Measurements from ENCODE around the gene KRT85.

Gene KRT85

GRCh38 chr12:52362118-52362726 lies 5.1 kb downstream of the KRT85 start:
- Histone ChIP-seq H3K27me3 (ENCODE audit: control insufficient read depth, insufficient read depth, low read length) (no peaks in the 10 kb centered on the region), H3K9ac (ENCODE audit: low read depth, low read length) (no peak overlapping the region), H3K4me3 (ENCODE audit: low read depth, low read length) (no peak overlapping the region), H3K4me1 (ENCODE audit: control insufficient read depth, insufficient read depth, low read length) (no peaks in the 10 kb centered on the region), H3K9me3 (ENCODE audit: control insufficient read depth, insufficient read depth, low read length) (no peaks in the 10 kb centered on the region), H3K36me3 (ENCODE audit: control insufficient read depth, insufficient read depth, low read length) (no peaks in the 10 kb centered on the region)

- Histone ChIP-seq H3K9me3 (ENCODE audit: control insufficient read depth, insufficient read depth, low read length) (no peaks in the 10 kb centered on the region), H3K4me3 (ENCODE audit: low read depth, low read length) (no peak overlapping the region), H3K27me3 (ENCODE audit: control insufficient read depth, insufficient read depth, low read length) (no peaks in the 10 kb centered on the region), H3K9ac (ENCODE audit: low read depth, low read length) (no peak overlapping the region), H3K4me1 (ENCODE audit: control insufficient read depth, insufficient read depth, low read length) (no peaks in the 10 kb centered on the region), H3K36me3 (ENCODE audit: control insufficient read depth, insufficient read depth, low read length) (no peaks in the 10 kb centered on the region)
Observed at GRCh38 chr12:52361553-52361952, 5.7 kb downstream of the KRT85 start.

GRCh38 chr12:52360663-52361271 lies 6.5 kb downstream of the KRT85 start:
- Histone ChIP-seq H3K4me3 (ENCODE audit: low read depth, low read length) (no peak overlapping the region), H3K9ac (ENCODE audit: low read depth, low read length) (no peak overlapping the region), H3K27me3 (ENCODE audit: control insufficient read depth, insufficient read depth, low read length) (no peaks in the 10 kb centered on the region), H3K4me1 (ENCODE audit: control insufficient read depth, insufficient read depth, low read length) (no peaks in the 10 kb centered on the region), H3K9me3 (ENCODE audit: control insufficient read depth, insufficient read depth, low read length) (no peaks in the 10 kb centered on the region), H3K36me3 (ENCODE audit: control insufficient read depth, insufficient read depth, low read length) (no peaks in the 10 kb centered on the region)

GRCh38 chr12:52360106-52360662 lies 7.1 kb downstream of the KRT85 start:
- no peak overlapping the region for H3K4me3 ChIP-seq (ENCODE audit: low read depth, low read length)
- no peaks in the 10 kb centered on the region for H3K4me1 ChIP-seq (ENCODE audit: control insufficient read depth, insufficient read depth, low read length)
- no peaks in the 10 kb centered on the region for H3K36me3 ChIP-seq (ENCODE audit: control insufficient read depth, insufficient read depth, low read length)
- H3K9ac ChIP-seq (ENCODE audit: low read depth, low read length) = no peak overlapping the region
- no peaks in the 10 kb centered on the region for H3K27me3 ChIP-seq (ENCODE audit: control insufficient read depth, insufficient read depth, low read length)
- H3K9me3 ChIP-seq (ENCODE audit: control insufficient read depth, insufficient read depth, low read length) = no peaks in the 10 kb centered on the region

GRCh38 chr12:52359621-52360061 lies 7.6 kb downstream of the KRT85 start:
- no peaks in the 10 kb centered on the region for H3K9me3 ChIP-seq (ENCODE audit: control insufficient read depth, insufficient read depth, low read length)

GRCh38 chr12:52358575-52359350 lies 8.5 kb downstream of the KRT85 start:
- H3K27me3 ChIP-seq (ENCODE audit: control insufficient read depth, insufficient read depth, low read length) = no peaks in the 10 kb centered on the region
- H3K36me3 ChIP-seq (ENCODE audit: control insufficient read depth, insufficient read depth, low read length) = no peaks in the 10 kb centered on the region
- no peaks in the 10 kb centered on the region for H3K9me3 ChIP-seq (ENCODE audit: control insufficient read depth, insufficient read depth, low read length)
- H3K4me1 ChIP-seq (ENCODE audit: control insufficient read depth, insufficient read depth, low read length) = no peaks in the 10 kb centered on the region
- no peak overlapping the region for H3K4me3 ChIP-seq (ENCODE audit: low read depth, low read length)
- no peak overlapping the region for H3K9ac ChIP-seq (ENCODE audit: low read depth, low read length)

More at GRCh38 chr12:52359621-52360061, 7.6 kb downstream of the KRT85 start:
- no peaks in the 10 kb centered on the region for H3K4me1 ChIP-seq (ENCODE audit: control insufficient read depth, insufficient read depth, low read length)
- no peaks in the 10 kb centered on the region for H3K27me3 ChIP-seq (ENCODE audit: control insufficient read depth, insufficient read depth, low read length)
- no peak overlapping the region for H3K4me3 ChIP-seq (ENCODE audit: low read depth, low read length)
- no peaks in the 10 kb centered on the region for H3K36me3 ChIP-seq (ENCODE audit: control insufficient read depth, insufficient read depth, low read length)
- no peak overlapping the region for H3K9ac ChIP-seq (ENCODE audit: low read depth, low read length)

- Histone ChIP-seq H3K9me3 (ENCODE audit: control insufficient read depth, insufficient read depth, low read length) (no peaks in the 10 kb centered on the region), H3K4me1 (ENCODE audit: control insufficient read depth, insufficient read depth, low read length) (no peaks in the 10 kb centered on the region), H3K4me3 (ENCODE audit: low read depth, low read length) (no peak overlapping the region), H3K9ac (ENCODE audit: low read depth, low read length) (no peak overlapping the region), H3K36me3 (ENCODE audit: control insufficient read depth, insufficient read depth, low read length) (no peaks in the 10 kb centered on the region), H3K27me3 (ENCODE audit: control insufficient read depth, insufficient read depth, low read length) (no peaks in the 10 kb centered on the region)
Observed at GRCh38 chr12:52356762-52357580, 10.3 kb downstream of the KRT85 start.

- H3K27me3 ChIP-seq (ENCODE audit: control insufficient read depth, insufficient read depth, low read length) = no peaks in the 10 kb centered on the region
- H3K9ac ChIP-seq (ENCODE audit: low read depth, low read length) = no peak overlapping the region
- H3K4me3 ChIP-seq (ENCODE audit: low read depth, low read length) = no peak overlapping the region
- no peaks in the 10 kb centered on the region for H3K4me1 ChIP-seq (ENCODE audit: control insufficient read depth, insufficient read depth, low read length)
- no peaks in the 10 kb centered on the region for H3K9me3 ChIP-seq (ENCODE audit: control insufficient read depth, insufficient read depth, low read length)
- no peaks in the 10 kb centered on the region for H3K36me3 ChIP-seq (ENCODE audit: control insufficient read depth, insufficient read depth, low read length)
Observed at GRCh38 chr12:52356031-52356761, 11.1 kb downstream of the KRT85 start.

- H3K36me3 ChIP-seq (ENCODE audit: control insufficient read depth, insufficient read depth, low read length) = no peaks in the 10 kb centered on the region
- H3K9me3 ChIP-seq (ENCODE audit: control insufficient read depth, insufficient read depth, low read length) = no peaks in the 10 kb centered on the region
- no peak overlapping the region for H3K9ac ChIP-seq (ENCODE audit: low read depth, low read length)
- no peaks in the 10 kb centered on the region for H3K4me1 ChIP-seq (ENCODE audit: control insufficient read depth, insufficient read depth, low read length)
- H3K27me3 ChIP-seq (ENCODE audit: control insufficient read depth, insufficient read depth, low read length) = peaks cover 2% of the 10 kb centered on the region
- H3K4me3 ChIP-seq (ENCODE audit: low read depth, low read length) = no peak overlapping the region
Observed at GRCh38 chr12:52355176-52355575, 12.1 kb downstream of the KRT85 start.

GRCh38 chr12:52354200-52354599 lies 13.1 kb downstream of the KRT85 start:
- peaks cover 2% of the 10 kb centered on the region for H3K27me3 ChIP-seq (ENCODE audit: control insufficient read depth, insufficient read depth, low read length)
- H3K4me3 ChIP-seq (ENCODE audit: low read depth, low read length) = no peak overlapping the region
- H3K9ac ChIP-seq (ENCODE audit: low read depth, low read length) = no peak overlapping the region
- H3K9me3 ChIP-seq (ENCODE audit: control insufficient read depth, insufficient read depth, low read length) = no peaks in the 10 kb centered on the region
- no peaks in the 10 kb centered on the region for H3K4me1 ChIP-seq (ENCODE audit: control insufficient read depth, insufficient read depth, low read length)
- H3K36me3 ChIP-seq (ENCODE audit: control insufficient read depth, insufficient read depth, low read length) = no peaks in the 10 kb centered on the region

- H3K27me3 ChIP-seq (ENCODE audit: control insufficient read depth, insufficient read depth, low read length) = peaks cover 2% of the 10 kb centered on the region
- no peak overlapping the region for H3K9ac ChIP-seq (ENCODE audit: low read depth, low read length)
- H3K9me3 ChIP-seq (ENCODE audit: control insufficient read depth, insufficient read depth, low read length) = no peaks in the 10 kb centered on the region
- no peak overlapping the region for H3K4me3 ChIP-seq (ENCODE audit: low read depth, low read length)
- no peaks in the 10 kb centered on the region for H3K4me1 ChIP-seq (ENCODE audit: control insufficient read depth, insufficient read depth, low read length)
- H3K36me3 ChIP-seq (ENCODE audit: control insufficient read depth, insufficient read depth, low read length) = no peaks in the 10 kb centered on the region
Observed at GRCh38 chr12:52353766-52354165, 13.5 kb downstream of the KRT85 start.
